ENCODE measurements around the gene ABAT.
A peak's percentile ranks its signal among the peaks of the same experiment; 100 is the strongest.

DNA sequence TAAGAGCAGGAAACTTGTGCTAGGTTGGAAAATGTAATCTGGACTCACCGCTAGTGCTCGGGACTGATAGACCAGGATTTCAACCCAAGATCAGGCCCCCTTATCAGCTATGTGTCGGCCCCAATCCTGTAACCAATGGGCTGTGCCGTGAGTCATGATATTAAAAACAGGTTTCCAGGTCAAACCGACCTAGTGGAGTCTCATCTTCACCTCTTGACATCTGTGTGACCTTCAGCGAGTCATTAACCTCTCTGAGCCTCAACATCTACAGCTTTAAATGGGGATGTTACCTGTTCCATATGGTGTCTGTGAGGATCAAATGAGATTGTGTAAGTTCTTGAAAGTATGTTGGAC lies 123.7 kb downstream of the ABAT start:
- TF ChIP-seq ZFP36 (IDR thresholded peaks at IDR 0.05; ENCODE audit: borderline replicate concordance, partially characterized antibody) (peak; percentile 2), EP300 (IDR thresholded peaks at IDR 0.05) (no peak), POLR2AphosphoS2 (conservative IDR thresholded peaks at IDR 0.05; ENCODE audit: low read length) (no peak), ZC3H11A (IDR thresholded peaks at IDR 0.05) (no peak)
- TF ChIP-seq, protein P1, sequence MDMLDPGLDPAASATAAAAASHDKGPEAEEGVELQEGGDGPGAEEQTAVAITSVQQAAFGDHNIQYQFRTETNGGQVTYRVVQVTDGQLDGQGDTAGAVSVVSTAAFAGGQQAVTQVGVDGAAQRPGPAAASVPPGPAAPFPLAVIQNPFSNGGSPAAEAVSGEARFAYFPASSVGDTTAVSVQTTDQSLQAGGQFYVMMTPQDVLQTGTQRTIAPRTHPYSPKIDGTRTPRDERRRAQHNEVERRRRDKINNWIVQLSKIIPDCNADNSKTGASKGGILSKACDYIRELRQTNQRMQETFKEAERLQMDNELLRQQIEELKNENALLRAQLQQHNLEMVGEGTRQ (IDR thresholded peaks at IDR 0.05): no peak
